GM21529 (cell line): Measurements from ENCODE around the gene DSC2.
"Not testable (repeated sequence)": the region's sequence is repeated elsewhere in the genome, so short reads cannot be mapped to it uniquely, and the experiment has no call there.

Source experiments
- ATAC-seq: cut with Tn5 transposase; IDR thresholded peaks from one replicate; pipeline ENCODE4 v1.9.1; 2021; ENCODE audit not compliant: unreplicated experiment

The DSC2 gene

GRCh38 chr18:31102025-31102684 is at the start of gene DSC2:
Gene DSC2, minus strand, starts transcription at chr18:31102421. Its CDS starts 450 bp downstream, at chr18:31101971.
- ATAC-seq: no peak

DNA sequence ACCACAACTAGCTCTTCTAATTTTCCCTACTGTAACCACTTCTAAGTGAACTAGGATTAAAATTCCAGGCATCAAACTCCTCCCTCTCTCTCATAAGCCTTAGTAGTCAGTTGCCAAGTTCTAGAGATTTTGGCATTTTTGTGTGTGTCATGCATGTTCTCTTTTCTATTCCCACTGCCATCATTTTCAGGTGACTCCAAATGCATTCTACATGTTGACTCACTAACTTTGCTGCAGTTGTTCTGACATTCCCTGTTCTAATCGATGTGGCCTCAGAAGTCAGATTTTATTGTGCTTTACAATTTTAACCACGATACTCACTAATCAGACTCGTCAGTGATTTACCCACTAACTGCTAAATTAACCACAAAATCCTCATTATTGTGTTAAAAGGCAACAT is 47.1 kb upstream of the DSC2 start:
- no peak for ATAC-seq

DNA sequence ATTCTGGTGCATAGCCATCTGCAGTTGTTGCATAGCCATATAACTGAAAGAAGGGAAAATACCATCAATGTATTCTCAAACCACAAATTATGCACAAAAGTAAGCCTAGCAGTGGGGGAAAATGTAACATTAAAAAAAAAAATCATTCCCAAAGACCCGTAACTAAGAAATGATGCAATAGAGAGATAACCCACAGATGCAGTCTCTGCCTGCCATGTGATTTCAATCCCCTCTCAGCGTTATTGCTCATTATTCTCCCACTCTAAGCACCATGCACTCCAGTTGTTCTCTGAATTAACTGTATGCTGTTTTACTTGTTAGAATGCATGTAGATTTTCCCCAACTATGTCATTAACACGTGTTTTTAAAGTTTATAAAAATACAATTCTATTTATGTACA is 46.4 kb upstream of the DSC2 start:
- ATAC-seq: no peak

DNA sequence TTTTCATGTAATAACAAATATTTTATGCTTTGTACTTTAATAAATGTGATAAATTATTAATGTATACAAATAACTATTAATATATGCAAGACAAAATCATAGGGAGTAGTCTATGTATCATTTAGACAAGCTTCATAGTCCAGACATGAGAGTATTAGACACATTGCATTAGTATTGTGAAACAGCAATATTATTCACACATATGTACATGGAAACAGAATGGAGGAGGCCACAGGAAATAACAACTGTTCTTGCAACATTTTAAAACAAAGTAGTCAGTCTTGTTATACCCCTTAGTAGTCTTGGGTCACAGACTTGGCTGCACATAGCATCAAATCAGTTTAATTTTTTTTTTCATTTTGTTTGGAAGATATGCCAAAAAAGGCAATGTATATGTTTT is 44.6 kb upstream of the DSC2 start:
- no peak for ATAC-seq

- no peak for ATAC-seq
These were observed 40.8 kb upstream of the DSC2 start for GRCh38 chr18:31143025-31143424.

DNA sequence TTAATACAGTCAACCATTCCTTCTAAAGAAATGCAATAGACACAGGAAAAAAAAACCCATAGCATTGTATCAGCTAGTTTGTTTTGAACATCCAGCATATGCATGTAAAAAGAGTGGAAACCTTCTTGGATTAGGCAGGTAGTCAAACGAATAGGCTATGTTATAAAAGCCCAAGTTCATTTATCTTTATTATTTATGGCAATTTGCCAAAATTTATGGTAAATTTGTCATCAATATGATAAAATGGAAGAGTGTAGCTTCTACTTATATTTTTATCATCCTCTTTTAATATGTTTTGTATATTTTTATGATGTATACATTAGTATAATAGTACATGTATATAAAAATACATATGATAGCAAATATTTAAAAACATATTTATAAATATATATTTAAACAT is 36.5 kb upstream of the DSC2 start:
- ATAC-seq: no peak

DNA sequence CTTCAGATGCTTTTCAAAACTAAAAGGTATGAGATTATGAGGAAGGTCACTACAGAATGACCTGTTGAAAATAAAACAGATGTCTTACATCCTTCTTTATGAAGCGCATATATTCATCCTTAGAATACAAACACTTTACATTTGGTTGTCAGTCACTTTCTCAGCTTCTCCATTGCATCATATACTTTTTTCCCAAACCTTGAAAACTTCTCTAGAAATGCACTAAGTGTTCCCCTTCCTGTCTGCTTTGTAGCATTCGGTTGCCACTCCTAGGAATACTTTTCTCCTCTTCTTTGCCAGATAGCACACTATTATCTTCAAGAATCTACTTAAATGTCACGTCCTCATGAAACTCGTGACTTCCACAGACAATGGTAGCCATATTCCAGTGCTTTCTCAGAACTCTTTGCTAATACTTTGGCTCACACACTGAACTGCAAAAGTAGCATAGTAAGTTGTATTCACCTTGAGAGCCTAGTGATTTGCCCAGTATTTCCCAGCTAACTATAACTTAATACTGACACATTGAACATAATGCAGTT is 32.8 kb upstream of the DSC2 start:
- no peak for ATAC-seq

GRCh38 chr18:31129398-31130115 is 27.3 kb upstream of the DSC2 start:
- ATAC-seq: no peak

DNA sequence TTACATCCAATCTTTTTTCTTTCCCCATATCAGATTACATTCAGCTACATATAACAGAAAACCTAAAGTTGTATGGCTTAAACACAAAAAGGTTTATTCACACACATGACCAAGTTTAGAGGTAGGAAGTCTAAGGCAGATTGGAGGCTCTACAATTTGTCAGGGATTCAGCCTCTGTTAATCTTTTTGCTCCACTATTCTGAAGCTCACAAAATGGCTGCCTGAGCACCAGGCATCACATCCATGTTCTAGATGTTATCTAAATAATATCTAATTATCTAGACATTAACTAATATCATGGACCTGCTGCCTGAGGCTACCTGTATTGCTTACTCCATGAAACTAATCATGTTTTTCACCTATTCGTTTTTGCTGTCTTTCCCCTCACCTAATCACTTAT is 23.7 kb upstream of the DSC2 start:
- ATAC-seq: no peak

- ATAC-seq: not testable (repeated sequence)
These were observed 20.9 kb upstream of the DSC2 start for GRCh38 chr18:31123125-31123524.

- ATAC-seq: no peak
These were observed 18.4 kb upstream of the DSC2 start for GRCh38 chr18:31120594-31120993.

DNA sequence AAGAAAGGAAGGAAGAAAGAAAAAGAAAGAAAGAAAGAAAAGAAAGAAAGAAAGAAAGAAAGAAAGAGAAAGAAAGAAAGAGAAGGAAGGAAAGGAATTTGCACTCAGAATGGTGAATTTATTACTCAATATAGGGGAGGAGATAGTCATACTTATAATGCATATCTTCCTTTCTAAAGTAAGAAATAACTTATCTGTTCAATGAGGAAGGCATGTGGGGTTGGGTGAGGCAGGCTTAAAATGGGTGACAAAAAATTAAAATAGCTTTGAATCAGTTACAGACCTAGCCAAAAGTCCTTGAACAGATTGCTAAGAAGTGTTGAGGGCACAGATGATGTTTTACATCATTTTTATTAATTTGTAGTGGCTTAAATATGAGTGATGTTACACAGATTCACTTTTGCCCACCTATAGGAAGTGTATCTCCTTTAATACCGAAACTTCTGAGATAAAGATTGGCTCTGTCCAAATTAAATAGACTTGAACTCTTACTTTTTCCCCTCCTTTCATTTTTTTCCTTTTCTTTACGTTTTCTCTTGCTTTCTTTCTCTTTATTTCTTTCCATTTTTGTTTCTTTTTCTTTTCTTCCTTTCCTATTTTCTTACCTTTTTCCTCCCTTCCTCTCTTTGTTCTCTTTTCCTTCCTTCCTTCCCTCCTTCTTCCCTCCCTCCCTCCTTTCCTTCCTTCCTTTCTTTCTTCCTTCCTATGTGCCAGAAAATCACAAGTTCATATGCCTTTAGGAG is 14.8 kb upstream of the DSC2 start:
- no peak for ATAC-seq

DNA sequence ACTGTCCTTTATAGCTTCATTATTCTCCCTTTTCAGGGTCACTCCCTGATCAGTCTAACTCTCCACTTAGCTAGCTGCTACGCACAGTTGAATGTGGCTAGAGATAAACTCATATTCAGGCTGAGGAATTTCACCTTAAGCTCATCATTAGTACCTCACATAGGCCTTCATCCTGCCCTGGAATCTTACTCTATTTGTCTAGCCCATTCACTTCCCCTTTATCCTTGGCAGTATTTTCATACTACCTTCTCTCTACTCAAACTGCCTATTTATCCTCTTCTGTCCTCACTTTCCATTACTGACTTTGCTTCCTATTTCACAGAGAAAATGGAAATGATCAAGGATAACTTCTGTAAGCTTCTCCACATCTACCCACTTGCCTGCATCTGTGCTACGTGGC is 10.6 kb upstream of the DSC2 start:
- no peak for ATAC-seq

GRCh38 chr18:31105733-31106132 is 3.5 kb upstream of the DSC2 start:
- no peak for ATAC-seq

GRCh38 chr18:31104444-31104843 is 2.2 kb upstream of the DSC2 start:
- ATAC-seq: no peak

DNA sequence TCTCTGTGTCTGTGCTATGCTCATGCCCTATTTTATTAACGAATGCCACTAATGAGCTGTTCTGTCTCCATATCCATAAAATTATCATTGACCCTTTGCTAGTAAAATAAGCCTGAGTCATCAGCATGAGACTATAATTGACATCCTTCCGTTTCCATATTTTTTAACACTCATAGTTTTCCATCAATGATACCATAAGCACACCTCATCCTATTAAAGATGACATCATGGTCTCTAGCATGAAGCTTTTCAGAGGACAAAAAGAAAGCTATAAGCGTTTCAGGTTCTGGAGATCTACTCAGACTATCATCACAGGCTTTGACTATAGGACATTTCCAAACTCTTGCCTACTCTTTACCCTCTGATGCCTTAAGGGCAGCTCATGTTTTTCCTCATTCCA is 1.2 kb upstream of the DSC2 start:
- ATAC-seq: no peak

DNA sequence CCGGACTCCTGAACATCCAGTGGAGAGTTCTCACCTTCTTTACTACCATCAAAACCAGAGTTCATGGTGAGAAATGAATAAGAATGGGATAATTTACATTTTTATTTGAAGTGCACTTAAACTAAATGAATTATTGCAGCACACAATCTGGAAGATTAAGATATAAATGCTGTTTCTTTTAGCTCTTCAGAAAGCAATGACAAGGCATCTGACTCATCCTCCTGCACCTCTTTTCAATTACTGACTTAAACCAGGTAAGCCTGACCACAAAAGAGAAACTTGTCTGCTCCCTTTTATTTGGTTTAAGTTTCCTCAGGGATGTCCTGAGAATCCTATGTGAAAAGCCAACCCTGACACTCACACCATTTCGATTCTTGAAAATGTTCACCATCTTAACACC is 720 bp upstream of the DSC2 start:
- no peak for ATAC-seq

DNA sequence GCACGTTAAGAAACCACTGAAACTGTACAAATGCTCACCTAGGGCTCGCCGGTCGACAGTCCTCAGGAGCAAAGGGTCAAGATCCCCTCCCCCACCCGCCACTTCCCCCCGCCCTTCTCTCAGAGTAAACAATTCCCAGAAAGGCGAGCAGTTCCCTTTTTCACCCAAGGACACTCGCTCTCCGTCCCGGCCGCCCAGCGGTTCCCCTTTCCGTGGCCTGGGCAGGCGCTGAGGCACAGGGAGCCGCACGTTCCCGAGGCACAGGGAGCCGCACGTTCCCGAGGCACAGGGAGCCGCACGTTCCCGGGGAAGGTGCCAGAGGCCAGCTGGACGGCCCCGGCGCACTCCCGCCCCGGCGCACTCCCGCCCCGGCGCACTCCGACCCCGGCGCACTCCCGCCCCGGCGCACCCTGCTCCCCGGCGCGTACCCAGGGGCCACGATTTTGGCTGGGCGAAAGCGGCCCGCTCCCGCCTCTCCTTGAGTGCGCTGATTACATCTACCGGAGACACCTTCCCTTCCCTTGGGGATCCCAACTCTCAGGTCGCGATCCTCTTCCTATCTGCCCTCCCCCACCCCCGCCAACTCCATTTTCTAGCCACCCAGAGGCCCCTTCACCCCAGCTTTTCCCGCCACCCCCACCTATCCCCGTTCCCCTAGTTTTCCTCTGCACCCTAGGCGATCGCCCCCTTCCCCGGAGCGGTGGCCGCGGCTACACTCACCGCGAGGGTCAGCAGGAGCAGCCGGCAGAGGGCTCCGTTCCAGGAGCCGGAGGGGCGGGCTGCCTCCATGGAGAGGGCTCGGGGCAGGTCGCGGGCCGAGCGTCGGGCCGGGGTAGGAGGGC is 817 bp downstream of the DSC2 start:
- ATAC-seq: no peak

GRCh38 chr18:31100436-31101182 is 1.6 kb downstream of the DSC2 start:
- no peak for ATAC-seq
